OCI-LY1 (cell line): Measurements from ENCODE around the gene PODXL2.

Experiments used
- EZH2 ChIP-seq: fragments of 200-600 bp; sonication (generic), shearing (Covaris generic); IDR thresholded peaks from 2 replicates; pipeline ENCODE4 v1.8.0; 2017; ENCODE audit warnings: borderline replicate concordance, mixed run types, mild to moderate bottlenecking, antibody characterized with exemption, low read length, moderate library complexity, mixed read lengths
- TF ChIP-seq, protein P1 (sequence below): fragments of 200-600 bp; sonication (generic), shearing (Covaris generic); IDR thresholded peaks from 2 replicates; pipeline ENCODE4 v1.5.1; 2017; ENCODE audit warnings: mild to moderate bottlenecking, antibody characterized with exemption, low read length, moderate library complexity, mixed read lengths

DNA sequence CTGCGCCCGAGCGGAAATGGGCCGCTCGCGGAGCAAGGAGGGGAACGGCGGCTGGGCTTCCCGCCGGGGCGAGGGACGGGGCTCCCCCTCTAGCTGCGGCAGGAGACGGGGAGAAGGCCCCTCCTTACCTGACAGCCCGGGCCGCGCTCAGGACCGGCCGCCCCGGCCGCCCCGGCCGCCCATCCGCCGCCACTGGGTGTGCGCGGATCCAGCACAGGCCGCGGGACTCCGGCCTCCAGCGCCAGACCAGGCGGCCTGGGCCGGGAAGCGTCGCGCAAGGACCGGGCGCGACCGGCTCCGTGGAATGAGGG, 38.7 kb upstream of the PODXL2 start:
- TF ChIP-seq, protein P1, sequence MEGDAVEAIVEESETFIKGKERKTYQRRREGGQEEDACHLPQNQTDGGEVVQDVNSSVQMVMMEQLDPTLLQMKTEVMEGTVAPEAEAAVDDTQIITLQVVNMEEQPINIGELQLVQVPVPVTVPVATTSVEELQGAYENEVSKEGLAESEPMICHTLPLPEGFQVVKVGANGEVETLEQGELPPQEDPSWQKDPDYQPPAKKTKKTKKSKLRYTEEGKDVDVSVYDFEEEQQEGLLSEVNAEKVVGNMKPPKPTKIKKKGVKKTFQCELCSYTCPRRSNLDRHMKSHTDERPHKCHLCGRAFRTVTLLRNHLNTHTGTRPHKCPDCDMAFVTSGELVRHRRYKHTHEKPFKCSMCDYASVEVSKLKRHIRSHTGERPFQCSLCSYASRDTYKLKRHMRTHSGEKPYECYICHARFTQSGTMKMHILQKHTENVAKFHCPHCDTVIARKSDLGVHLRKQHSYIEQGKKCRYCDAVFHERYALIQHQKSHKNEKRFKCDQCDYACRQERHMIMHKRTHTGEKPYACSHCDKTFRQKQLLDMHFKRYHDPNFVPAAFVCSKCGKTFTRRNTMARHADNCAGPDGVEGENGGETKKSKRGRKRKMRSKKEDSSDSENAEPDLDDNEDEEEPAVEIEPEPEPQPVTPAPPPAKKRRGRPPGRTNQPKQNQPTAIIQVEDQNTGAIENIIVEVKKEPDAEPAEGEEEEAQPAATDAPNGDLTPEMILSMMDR: no peak
- TF ChIP-seq EZH2: no peak
